CD8-positive, alpha-beta memory T cell (primary cell): ENCODE measurements around the gene MYO3B. TPM values are rescaled to one million over a fixed set of nuclear protein-coding genes. Genes with fewer than 3 reads are reported as not detected.

Source experiments
- CTCF ChIA-PET: fragments of 350-600 bp; sonication (Branson Sonifier 250); formaldehyde crosslinking; loops from one replicate; lab custom pipeline; 2021; ENCODE audit warnings: antibody characterized with exemption; lab: Charles Lee
- POLR2A ChIA-PET: fragments of 350-600 bp; sonication (Branson Sonifier 250); formaldehyde crosslinking; loops from one replicate; lab custom pipeline; 2021; ENCODE audit warnings: antibody characterized with exemption; lab: Charles Lee
- DNase-seq, 5 donors: peaks; one replicate each; pipeline versions ENCODE4 v3.0.0 to v3.0.0-alpha.2; 2020 to 2022; ENCODE audit warnings: mixed read lengths in 1 of 5
- H3K27ac ChIP-seq: one replicate; pipeline ENCODE4 v1.7.0; 2013; ENCODE audit warnings: low read depth, mild to moderate bottlenecking, low read length, moderate library complexity
- H3K27me3 ChIP-seq: 2 replicates; pipeline ENCODE4 v1.7.0; 2013; ENCODE audit warnings: low read length, mild to moderate bottlenecking; ENCODE audit not compliant: insufficient read depth, poor library complexity, severe bottlenecking
- H3K36me3 ChIP-seq: 2 replicates; pipeline ENCODE4 v1.7.0; 2013; ENCODE audit warnings: mild to moderate bottlenecking, low read length, moderate library complexity; ENCODE audit not compliant: insufficient read depth
- H3K4me1 ChIP-seq: 2 replicates; pipeline ENCODE4 v1.7.0; 2013; ENCODE audit warnings: mild to moderate bottlenecking, low read length, moderate library complexity; ENCODE audit not compliant: insufficient read depth
- H3K4me3 ChIP-seq: 2 replicates; pipeline ENCODE4 v1.7.0; 2013; ENCODE audit warnings: mild to moderate bottlenecking, low read length
- H3K9me3 ChIP-seq: 2 replicates; pipeline ENCODE4 v1.7.0; 2013; ENCODE audit warnings: mild to moderate bottlenecking, low read length
- H3K27ac Mint-ChIP-seq, 8 donors: one replicate each; pipeline ENCODE4 v1.8.0; 2020 to 2021; ENCODE audit warnings: mixed read lengths in 8 of 8, mild to moderate bottlenecking in 6 of 8, inconsistent platforms in 3 of 8, moderate library complexity in 3 of 8
- H3K27me3 Mint-ChIP-seq, 2 donors: one replicate each; pipeline ENCODE4 v1.8.0; 2020 to 2021; ENCODE audit warnings: mixed read lengths in 2 of 2, mild to moderate bottlenecking in 1 of 2, moderate library complexity in 1 of 2
- H3K36me3 Mint-ChIP-seq, 3 donors: one replicate each; pipeline ENCODE4 v1.8.0; 2020 to 2021; ENCODE audit warnings: mixed read lengths in 3 of 3, inconsistent platforms in 1 of 3, mild to moderate bottlenecking in 1 of 3
- H3K4me1 Mint-ChIP-seq, 3 donors: one replicate each; pipeline ENCODE4 v1.8.0; 2020 to 2021; ENCODE audit warnings: mixed read lengths in 3 of 3, inconsistent platforms in 1 of 3, mild to moderate bottlenecking in 1 of 3
- H3K4me3 Mint-ChIP-seq, 7 donors: one replicate each; pipeline ENCODE4 v1.8.0; 2020 to 2021; ENCODE audit warnings: mixed read lengths in 7 of 7, mild to moderate bottlenecking in 6 of 7, moderate library complexity in 4 of 7, inconsistent platforms in 2 of 7
- H3K9me3 Mint-ChIP-seq, 5 donors: one replicate each; pipeline ENCODE4 v1.8.0; 2020 to 2022; ENCODE audit warnings: mixed read lengths in 5 of 5, mild to moderate bottlenecking in 3 of 5, moderate library complexity in 2 of 5, inconsistent platforms in 1 of 5
- polyA plus RNA-seq: library from polyadenylated mRNA; unstranded; fragments of 300-500 nt; fragmentation: Illumina TruSeq; gene quantifications from one replicate; pipeline ENCODE4 v1.2.3, GENCODE V29; 2021
- total RNA-seq, 2 experiments: library from RNA; stranded (reverse); gene quantifications; one replicate each; pipeline ENCODE4 v1.2.3, GENCODE V29; 2021

The MYO3B gene
- total and polyA plus RNA-seq, 3 experiments from 2014 or later: 0.08 to 0.33 (median 0.18) TPM

DNA sequence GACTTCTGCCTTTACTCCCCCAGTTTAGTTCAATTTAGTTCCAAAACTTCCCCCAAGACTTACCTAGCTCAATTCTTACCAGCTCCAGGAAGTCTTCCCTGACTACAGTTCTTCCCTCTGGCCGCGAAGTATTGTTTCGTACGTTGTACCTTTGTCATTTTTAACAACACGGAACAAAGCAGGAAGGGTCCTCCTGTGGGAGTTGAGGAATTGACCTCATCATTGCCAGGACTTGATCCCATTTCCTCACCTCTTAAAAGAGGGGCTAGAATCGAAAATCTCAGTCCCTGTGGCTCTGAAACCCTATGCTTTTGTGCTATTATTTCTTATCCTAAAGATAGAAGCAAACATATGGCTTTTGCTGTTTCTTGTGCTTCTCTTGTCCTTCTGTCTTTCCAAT lies 187.1 kb downstream of the MYO3B start:
- Histone ChIP-seq H3K9me3 (no peaks in the 10 kb centered on the region), H3K36me3 (no peaks in the 10 kb centered on the region), H3K4me3 (no peak overlapping the region), H3K27me3 (peaks cover 12% of the 10 kb centered on the region), H3K27ac (no peak overlapping the region), H3K4me1 (peaks cover 4% of the 10 kb centered on the region)
- ChIA-PET CTCF (interaction anchor here (1.3 to 5.9 kb wide), 2 partner anchors 12 to 449 kb away, joined by 4 to 43 read pairs; partner anchors contain the start of gene GAD1), POLR2A (no interaction called here)
- H3K27ac Mint-ChIP-seq: peak overlapping the region in 1 of 8 donors; percentile 31
- H3K4me1 Mint-ChIP-seq: peaks cover 9 to 15% (median 13%) of the 10 kb centered on the region in 3 donors
- peaks cover 15 to 64% of the 10 kb centered on the region in 2 donors for H3K27me3 Mint-ChIP-seq
- no peak for DNase-seq
- no peaks in the 10 kb centered on the region for H3K36me3 Mint-ChIP-seq
- no peak overlapping the region for H3K4me3 Mint-ChIP-seq
- H3K9me3 Mint-ChIP-seq: no peaks in the 10 kb centered on the region

- Mint-ChIP-seq H3K36me3 (no peaks in the 10 kb centered on the region), H3K27me3 (peaks cover 21 to 62% of the 10 kb centered on the region in 2 donors), H3K4me3 (no peak overlapping the region), H3K27ac (no peak overlapping the region), H3K4me1 (peaks cover 10 to 19% (median 13%) of the 10 kb centered on the region in 3 donors), H3K9me3 (no peaks in the 10 kb centered on the region)
- no peak for DNase-seq
- Histone ChIP-seq H3K27me3 (peaks cover 12% of the 10 kb centered on the region), H3K9me3 (no peaks in the 10 kb centered on the region), H3K4me3 (no peak overlapping the region), H3K27ac (no peak overlapping the region), H3K4me1 (peaks cover 4% of the 10 kb centered on the region), H3K36me3 (no peaks in the 10 kb centered on the region)
- ChIA-PET CTCF (interaction anchor here (5.9 kb wide), 1 partner anchor 448 kb away, joined by 43 read pairs; the partner anchor contains the start of gene GAD1), POLR2A (no interaction called here)
These were observed 187.7 kb downstream of the MYO3B start for GRCh38 chr2:170365686-170366085.

- peak overlapping the region in 1 of 8 donors; percentile 0 for H3K27ac Mint-ChIP-seq
- peaks cover 24 to 64% of the 10 kb centered on the region in 2 donors for H3K27me3 Mint-ChIP-seq
- DNase-seq: no peak
- POLR2A ChIA-PET: no interaction called here
- peaks cover 12% of the 10 kb centered on the region for H3K27me3 ChIP-seq
- H3K4me1 Mint-ChIP-seq: peaks cover 9 to 20% (median 9%) of the 10 kb centered on the region in 3 donors
- H3K9me3 Mint-ChIP-seq: no peaks in the 10 kb centered on the region
- H3K36me3 Mint-ChIP-seq: no peaks in the 10 kb centered on the region
- no peaks in the 10 kb centered on the region for H3K4me1 ChIP-seq
- H3K9me3 ChIP-seq: no peaks in the 10 kb centered on the region
- no peaks in the 10 kb centered on the region for H3K36me3 ChIP-seq
- H3K4me3 ChIP-seq: no peak overlapping the region
- CTCF ChIA-PET: no interaction called here
- H3K4me3 Mint-ChIP-seq: peak overlapping the region in 1 of 7 donors; percentile 1
- H3K27ac ChIP-seq: no peak overlapping the region
These were observed 190.4 kb downstream of the MYO3B start for GRCh38 chr2:170368370-170368769.

- CTCF ChIA-PET: no interaction called here
- Mint-ChIP-seq H3K4me1 (peaks cover 9 to 20% (median 9%) of the 10 kb centered on the region in 3 donors), H3K27ac (no peak overlapping the region)
These were observed 191.3 kb downstream of the MYO3B start for GRCh38 chr2:170369228-170369627.

GRCh38 chr2:170369894-170370293 lies 191.9 kb downstream of the MYO3B start:
- peaks cover 9 to 20% (median 9%) of the 10 kb centered on the region in 3 donors for H3K4me1 Mint-ChIP-seq
- H3K4me1 ChIP-seq: no peaks in the 10 kb centered on the region
- peaks cover 12% of the 10 kb centered on the region for H3K27me3 ChIP-seq
- no peaks in the 10 kb centered on the region for H3K9me3 Mint-ChIP-seq
- H3K4me3 Mint-ChIP-seq: no peak overlapping the region
- peaks cover 28 to 66% of the 10 kb centered on the region in 2 donors for H3K27me3 Mint-ChIP-seq
- no peak overlapping the region for H3K27ac ChIP-seq
- no peaks in the 10 kb centered on the region for H3K36me3 ChIP-seq
- no peak overlapping the region for H3K4me3 ChIP-seq
- H3K9me3 ChIP-seq: no peaks in the 10 kb centered on the region
- ChIA-PET CTCF (interaction anchor here (0.8 kb wide), 1 partner anchor 453 kb away, joined by 3 read pairs; no protein-coding TSS in a partner anchor), POLR2A (no interaction called here)
- H3K27ac Mint-ChIP-seq: no peak overlapping the region
- no peak for DNase-seq
- no peaks in the 10 kb centered on the region for H3K36me3 Mint-ChIP-seq

More at GRCh38 chr2:170369228-170369627, 191.3 kb downstream of the MYO3B start:
- no peak overlapping the region for H3K4me3 ChIP-seq
- H3K4me1 ChIP-seq: no peaks in the 10 kb centered on the region
- no peak for DNase-seq
- peaks cover 28 to 66% of the 10 kb centered on the region in 2 donors for H3K27me3 Mint-ChIP-seq
- no peak overlapping the region for H3K27ac ChIP-seq
- H3K36me3 ChIP-seq: no peaks in the 10 kb centered on the region
- H3K9me3 Mint-ChIP-seq: no peaks in the 10 kb centered on the region
- H3K4me3 Mint-ChIP-seq: no peak overlapping the region
- H3K27me3 ChIP-seq: peaks cover 12% of the 10 kb centered on the region
- no peaks in the 10 kb centered on the region for H3K36me3 Mint-ChIP-seq
- no peaks in the 10 kb centered on the region for H3K9me3 ChIP-seq
- POLR2A ChIA-PET: no interaction called here

GRCh38 chr2:170371231-170371998 lies 193.5 kb downstream of the MYO3B start:
- H3K4me3 Mint-ChIP-seq: no peak overlapping the region
- POLR2A ChIA-PET: no interaction called here

DNA sequence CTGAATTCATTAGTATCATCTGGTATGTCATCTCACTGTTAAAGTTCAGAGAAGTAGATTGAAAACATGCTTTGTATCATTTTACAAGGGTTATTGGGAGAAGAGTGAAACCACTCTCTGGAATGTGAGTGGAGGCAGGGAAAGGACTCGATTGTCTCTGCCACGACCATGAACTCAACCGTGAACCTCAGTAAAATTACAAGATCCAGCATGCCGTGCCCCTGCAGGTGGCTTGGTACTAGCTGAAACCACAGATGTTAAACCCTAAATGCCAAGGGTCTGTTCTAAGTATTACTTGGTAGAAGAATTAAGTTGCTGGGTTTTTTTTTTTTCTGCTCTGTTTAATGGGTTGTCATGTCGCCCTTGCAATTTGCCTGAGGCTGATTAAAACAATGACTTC lies 197.2 kb downstream of the MYO3B start:
- CTCF ChIA-PET: no interaction called here
- Mint-ChIP-seq H3K4me1 (peaks cover 3 to 13% (median 3%) of the 10 kb centered on the region in 3 donors), H3K4me3 (no peak overlapping the region), H3K36me3 (no peaks in the 10 kb centered on the region), H3K9me3 (no peaks in the 10 kb centered on the region), H3K27ac (no peak overlapping the region), H3K27me3 (peaks cover 21 to 54% of the 10 kb centered on the region in 2 donors)
- POLR2A ChIA-PET: no interaction called here
- no peak overlapping the region for H3K4me3 ChIP-seq
- H3K27me3 ChIP-seq: no peaks in the 10 kb centered on the region
- H3K9me3 ChIP-seq: no peaks in the 10 kb centered on the region
- H3K4me1 ChIP-seq: no peaks in the 10 kb centered on the region
- no peak overlapping the region for H3K27ac ChIP-seq
- H3K36me3 ChIP-seq: no peaks in the 10 kb centered on the region
- DNase-seq: no peak

More at GRCh38 chr2:170371231-170371998, 193.5 kb downstream of the MYO3B start:
- peaks cover 26 to 62% of the 10 kb centered on the region in 2 donors for H3K27me3 Mint-ChIP-seq
- peaks cover 12% of the 10 kb centered on the region for H3K27me3 ChIP-seq
- no peak overlapping the region for H3K27ac Mint-ChIP-seq
- H3K36me3 Mint-ChIP-seq: no peaks in the 10 kb centered on the region
- H3K4me3 ChIP-seq: no peak overlapping the region
- no peaks in the 10 kb centered on the region for H3K9me3 ChIP-seq
- CTCF ChIA-PET: interaction anchor here (1.0 kb wide), 1 partner anchor 10 kb away, joined by 5 read pairs; no protein-coding TSS in a partner anchor
- no peaks in the 10 kb centered on the region for H3K9me3 Mint-ChIP-seq
- no peaks in the 10 kb centered on the region for H3K4me1 ChIP-seq
- H3K4me1 Mint-ChIP-seq: peaks cover 9 to 20% (median 9%) of the 10 kb centered on the region in 3 donors
- H3K27ac ChIP-seq: no peak overlapping the region
- H3K36me3 ChIP-seq: no peaks in the 10 kb centered on the region
- peak in 2 of 5 donors; percentile 23 to 44 for DNase-seq
